Neuronal stem cell (in vitro differentiated cells): Measurements from ENCODE around the gene TMEM263.
A peak's percentile ranks its signal among the peaks of the same experiment; 100 is the strongest.
"Not testable (repeated sequence)": the region's sequence is repeated elsewhere in the genome, so short reads cannot be mapped to it uniquely, and the experiment has no call there.

Experiments
- DNase-seq: peaks from one replicate; pipeline ENCODE4 v3.0.0-alpha.2; 2013; ENCODE audit warnings: low spot score
- H2AFZ ChIP-seq: one replicate; pipeline ENCODE4 v1.6.1; 2013; ENCODE audit warnings: mild to moderate bottlenecking, low read length, inconsistent platforms
- H2AK5ac ChIP-seq: 2 replicates; pipeline ENCODE4 v1.6.1; 2013; ENCODE audit warnings: low read depth, mild to moderate bottlenecking, inconsistent platforms, low read length, moderate library complexity, mixed read lengths
- H2BK120ac ChIP-seq: 2 replicates; pipeline ENCODE4 v1.6.1; 2013; ENCODE audit warnings: low read depth, mild to moderate bottlenecking, inconsistent platforms, low read length, moderate library complexity, mixed read lengths
- H2BK12ac ChIP-seq: one replicate; pipeline ENCODE4 v1.6.1; 2013; ENCODE audit warnings: low read length, inconsistent platforms
- H2BK15ac ChIP-seq: 2 replicates; pipeline ENCODE4 v1.6.1; 2013; ENCODE audit warnings: mild to moderate bottlenecking, low read length, inconsistent platforms, mixed read lengths
- H2BK5ac ChIP-seq: one replicate; pipeline ENCODE4 v1.6.1; 2013; ENCODE audit warnings: inconsistent platforms, mild to moderate bottlenecking, low read length, moderate library complexity
- H3K14ac ChIP-seq: one replicate; pipeline ENCODE4 v1.6.1; 2013; ENCODE audit warnings: low read length, inconsistent platforms
- H3K18ac ChIP-seq: 2 replicates; pipeline ENCODE4 v1.6.1; 2013; ENCODE audit warnings: low read length, inconsistent platforms
- H3K23ac ChIP-seq: 2 replicates; pipeline ENCODE4 v1.6.1; 2013; ENCODE audit warnings: low read depth, mild to moderate bottlenecking, mixed read lengths, low read length, inconsistent platforms; ENCODE audit not compliant: poor library complexity
- H3K27ac ChIP-seq: replicated peaks from 3 replicates; pipeline ENCODE4 v1.5.1; 2013; ENCODE audit warnings: low read length, inconsistent platforms
- H3K27me3 ChIP-seq, 3 experiments: 2 replicates each; pipeline ENCODE4 v1.6.1; 2013; ENCODE audit warnings: low read length in 3 of 3, mild to moderate bottlenecking in 2 of 3, inconsistent platforms in 1 of 3, low read depth in 1 of 3, mixed read lengths in 1 of 3, moderate library complexity in 1 of 3; ENCODE audit not compliant: control insufficient read depth in 3 of 3, insufficient read depth in 3 of 3
- H3K36me3 ChIP-seq, 2 donors: replicated peaks in 1 of 2; 2 replicates each; pipeline ENCODE4 v1.6.1; 2013; ENCODE audit warnings: low read length in 2 of 2; ENCODE audit not compliant: control insufficient read depth in 2 of 2, insufficient read depth in 2 of 2
- H3K4ac ChIP-seq: 2 replicates; pipeline ENCODE4 v1.6.1; 2013; ENCODE audit warnings: inconsistent platforms, mild to moderate bottlenecking, low read length, moderate library complexity
- H3K4me1 ChIP-seq, 2 donors: 1 replicate in 1 of 2; 2 replicates in 1 of 2; pipeline ENCODE4 v1.6.1; 2013; ENCODE audit warnings: low read length in 2 of 2, low read depth in 1 of 2; ENCODE audit not compliant: control insufficient read depth in 2 of 2, insufficient read depth in 1 of 2
- H3K4me2 ChIP-seq: one replicate; pipeline ENCODE4 v1.6.1; 2013; ENCODE audit warnings: mild to moderate bottlenecking, low read length, inconsistent platforms; ENCODE audit not compliant: insufficient read depth, poor library complexity, severe bottlenecking
- H3K4me3 ChIP-seq, 2 donors: 2 replicates each; pipeline ENCODE4 v1.5.1; 2013; ENCODE audit warnings: low read length in 2 of 2, mild to moderate bottlenecking in 2 of 2, inconsistent platforms in 1 of 2, moderate library complexity in 1 of 2
- H3K79me1 ChIP-seq: one replicate; pipeline ENCODE4 v1.6.1; 2013; ENCODE audit warnings: low read depth, mild to moderate bottlenecking, inconsistent platforms, low read length, moderate library complexity
- H3K9ac ChIP-seq: one replicate; pipeline ENCODE4 v1.6.1; 2013; ENCODE audit warnings: mild to moderate bottlenecking, low read depth, low read length, inconsistent platforms; ENCODE audit not compliant: poor library complexity
- H3K9me3 ChIP-seq, 2 donors: replicated peaks in 1 of 2; 2 replicates each; pipeline versions ENCODE3 to v1.6.1; 2013; ENCODE audit warnings: low read length in 2 of 2, mild to moderate bottlenecking in 2 of 2, inconsistent platforms in 1 of 2, low read depth in 1 of 2, mixed read lengths in 1 of 2, moderate library complexity in 1 of 2; ENCODE audit not compliant: control insufficient read depth in 2 of 2, insufficient read depth in 1 of 2
- H4K8ac ChIP-seq: one replicate; pipeline ENCODE4 v1.6.1; 2013; ENCODE audit warnings: low read depth, mild to moderate bottlenecking, inconsistent platforms, low read length, moderate library complexity
- H4K91ac ChIP-seq: one replicate; pipeline ENCODE4 v1.6.1; 2013; ENCODE audit warnings: low read length, low read depth, mild to moderate bottlenecking, inconsistent platforms; ENCODE audit not compliant: poor library complexity
- WGBS, 2 donors: extraction: QIAGEN DNeasy Blood & Tissue Kit; methylation state at CpG; one replicate each; pipeline ENCODE4 v1.1.7; 2013; ENCODE audit warnings: missing lambda C conversion rate in 2 of 2, mixed read lengths in 1 of 2; ENCODE audit not compliant: insufficient read length in 2 of 2, insufficient replicate concordance in 1 of 2; ENCODE audit errors: extremely low coverage in 2 of 2; 5-methylcytosine and 5-hydroxymethylcytosine counted together

TMEM263 gene

GRCh38 chr12:106919910-106920544 is 35.7 kb upstream of the TMEM263 start:
- H3K4me2 ChIP-seq = no peak overlapping the region
- H2BK120ac ChIP-seq = no peak overlapping the region
- no peak overlapping the region for H3K18ac ChIP-seq
- H4K8ac ChIP-seq = no peak overlapping the region
- no peak overlapping the region for H3K4ac ChIP-seq
- no peak overlapping the region for H2AFZ ChIP-seq
- H3K14ac ChIP-seq = no peak overlapping the region
- H3K4me1 ChIP-seq = peaks cover 4 to 15% of the 10 kb centered on the region in 2 donors
- peaks cover 0 to 9% of the 10 kb centered on the region in 2 donors for H3K9me3 ChIP-seq
- peak; percentile 35 for DNase-seq
- H3K23ac ChIP-seq = no peak overlapping the region
- no peak overlapping the region for H2BK5ac ChIP-seq
- H3K27ac ChIP-seq = no peak overlapping the region
- H3K9ac ChIP-seq = no peak overlapping the region
- no peaks in the 10 kb centered on the region for H3K79me1 ChIP-seq
- no peak overlapping the region for H4K91ac ChIP-seq
- H3K4me3 ChIP-seq = no peak overlapping the region
- H2BK12ac ChIP-seq = no peak overlapping the region
- no peak overlapping the region for H2AK5ac ChIP-seq
- no CpG with 5 or more reads among the region's 4 CpGs for WGBS, 2 donors
- no peaks in the 10 kb centered on the region for H3K36me3 ChIP-seq
- H2BK15ac ChIP-seq = no peak overlapping the region
- H3K27me3 ChIP-seq = peaks cover 0 to 5% (median 0%) of the 10 kb centered on the region in 3 experiments

GRCh38 chr12:106921976-106922375 is 33.7 kb upstream of the TMEM263 start:
- not testable (repeated sequence) for H3K79me1 ChIP-seq, H3K27me3 ChIP-seq, H3K4me2 ChIP-seq, H3K4ac ChIP-seq, H3K36me3 ChIP-seq, H2BK120ac ChIP-seq, H3K23ac ChIP-seq, H4K91ac ChIP-seq, H3K4me3 ChIP-seq, H3K14ac ChIP-seq, H2BK15ac ChIP-seq, H2AFZ ChIP-seq, H2BK5ac ChIP-seq, H2AK5ac ChIP-seq, H4K8ac ChIP-seq, DNase-seq, H2BK12ac ChIP-seq, H3K9ac ChIP-seq, H3K27ac ChIP-seq, H3K9me3 ChIP-seq, H3K18ac ChIP-seq
- peaks cover 4 to 12% of the 10 kb centered on the region in 2 donors for H3K4me1 ChIP-seq
- no CpG with 5 or more reads among the region's 2 CpGs for WGBS, 2 donors

- H3K14ac ChIP-seq, DNase-seq, H3K4ac ChIP-seq, H2AK5ac ChIP-seq, H2BK5ac ChIP-seq, H2BK15ac ChIP-seq, H2AFZ ChIP-seq, H2BK12ac ChIP-seq, H4K91ac ChIP-seq, H3K4me3 ChIP-seq, H3K9me3 ChIP-seq, H3K23ac ChIP-seq, H3K36me3 ChIP-seq, H3K79me1 ChIP-seq, H3K9ac ChIP-seq, H2BK120ac ChIP-seq, H3K4me1 ChIP-seq, H3K4me2 ChIP-seq, H3K27ac ChIP-seq, H3K27me3 ChIP-seq, H4K8ac ChIP-seq, H3K18ac ChIP-seq: not testable (repeated sequence)
- no CpG with 5 or more reads among the region's 2 CpGs for WGBS, 2 donors
Measured at GRCh38 chr12:106923594-106923993, 32.1 kb upstream of the TMEM263 start.

GRCh38 chr12:106924268-106924861 is 31.3 kb upstream of the TMEM263 start:
- no peaks in the 10 kb centered on the region for H3K79me1 ChIP-seq
- H3K4me1 ChIP-seq = peaks cover 0 to 2% of the 10 kb centered on the region in 2 donors
- no peak overlapping the region for H3K9ac ChIP-seq
- H2BK120ac ChIP-seq = no peak overlapping the region
- no peak overlapping the region for H3K27ac ChIP-seq
- no peak overlapping the region for H2BK5ac ChIP-seq
- no peak overlapping the region for H4K91ac ChIP-seq
- H2BK12ac ChIP-seq = no peak overlapping the region
- no peak overlapping the region for H2AK5ac ChIP-seq
- H3K23ac ChIP-seq = no peak overlapping the region
- no peak overlapping the region for H3K4me2 ChIP-seq
- peaks cover 0 to 5% (median 0%) of the 10 kb centered on the region in 3 experiments for H3K27me3 ChIP-seq
- peaks cover 0 to 9% of the 10 kb centered on the region in 2 donors for H3K9me3 ChIP-seq
- no peak overlapping the region for H3K4me3 ChIP-seq
- H3K14ac ChIP-seq = no peak overlapping the region
- H2AFZ ChIP-seq = no peak overlapping the region
- H2BK15ac ChIP-seq = no peak overlapping the region
- H3K36me3 ChIP-seq = no peaks in the 10 kb centered on the region
- no peak overlapping the region for H3K4ac ChIP-seq
- WGBS, 2 donors = no CpG with 5 or more reads among the region's 3 CpGs
- H4K8ac ChIP-seq = no peak overlapping the region
- no peak overlapping the region for H3K18ac ChIP-seq
- no peak for DNase-seq
